HCT116 (cell line): ENCODE measurements around the gene LYSET.

Experiments used
- POLR2A ChIP-seq: IDR thresholded peaks from 2 replicates; pipeline ENCODE4 v1.7.0; 2011; ENCODE audit warnings: borderline replicate concordance; ENCODE audit not compliant: insufficient read depth, insufficient read length; ENCODE audit errors: extremely low read depth
- POLR2AphosphoS5 ChIP-seq: IDR thresholded peaks from 2 replicates; pipeline ENCODE4 v1.6.1; 2011; ENCODE audit warnings: mild to moderate bottlenecking, low read depth, low read length, moderate library complexity
- RAD21 ChIP-seq: IDR thresholded peaks from 2 replicates; pipeline ENCODE4 v1.6.1; 2012; ENCODE audit warnings: low read depth, mild to moderate bottlenecking
- TF ChIP-seq, protein P1 (sequence below), 3 experiments: fragments of 200-600 bp in 1 of 3; sonication (generic) in 1 of 3; IDR thresholded peaks in 2 of 3; conservative IDR thresholded peaks in 1 of 3; 2 replicates each; pipeline ENCODE4 v1.5.1; 2012 to 2017; ENCODE audit warnings: low read depth in 2 of 3, low read length in 2 of 3, antibody characterized with exemption in 1 of 3, borderline replicate concordance in 1 of 3, control low read depth in 1 of 3, mild to moderate bottlenecking in 1 of 3, mixed read lengths in 1 of 3, mixed run types in 1 of 3, moderate library complexity in 1 of 3; ENCODE audit not compliant: insufficient read depth in 1 of 3

DNA sequence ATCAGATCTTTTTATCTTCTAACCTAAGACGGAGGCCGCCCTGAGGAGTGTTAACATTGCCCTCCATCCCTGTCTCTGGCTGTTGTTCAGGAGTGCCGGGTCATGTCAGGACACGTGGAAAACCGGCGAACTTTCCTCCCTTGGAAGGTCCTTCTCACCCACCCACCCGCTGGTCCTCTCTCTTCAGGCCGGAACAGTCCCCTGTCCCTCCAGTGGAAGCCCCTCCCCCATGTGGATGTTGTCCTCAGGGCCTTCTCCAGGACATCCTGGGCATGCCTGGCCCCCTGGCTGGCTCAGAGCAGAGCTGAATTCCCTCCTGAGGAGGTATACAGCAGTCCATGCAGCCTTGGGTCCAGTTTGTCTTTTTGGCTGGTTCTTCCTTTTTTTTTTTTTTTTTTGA, 49.1 kb upstream of the LYSET start:
- TF ChIP-seq, protein P1, sequence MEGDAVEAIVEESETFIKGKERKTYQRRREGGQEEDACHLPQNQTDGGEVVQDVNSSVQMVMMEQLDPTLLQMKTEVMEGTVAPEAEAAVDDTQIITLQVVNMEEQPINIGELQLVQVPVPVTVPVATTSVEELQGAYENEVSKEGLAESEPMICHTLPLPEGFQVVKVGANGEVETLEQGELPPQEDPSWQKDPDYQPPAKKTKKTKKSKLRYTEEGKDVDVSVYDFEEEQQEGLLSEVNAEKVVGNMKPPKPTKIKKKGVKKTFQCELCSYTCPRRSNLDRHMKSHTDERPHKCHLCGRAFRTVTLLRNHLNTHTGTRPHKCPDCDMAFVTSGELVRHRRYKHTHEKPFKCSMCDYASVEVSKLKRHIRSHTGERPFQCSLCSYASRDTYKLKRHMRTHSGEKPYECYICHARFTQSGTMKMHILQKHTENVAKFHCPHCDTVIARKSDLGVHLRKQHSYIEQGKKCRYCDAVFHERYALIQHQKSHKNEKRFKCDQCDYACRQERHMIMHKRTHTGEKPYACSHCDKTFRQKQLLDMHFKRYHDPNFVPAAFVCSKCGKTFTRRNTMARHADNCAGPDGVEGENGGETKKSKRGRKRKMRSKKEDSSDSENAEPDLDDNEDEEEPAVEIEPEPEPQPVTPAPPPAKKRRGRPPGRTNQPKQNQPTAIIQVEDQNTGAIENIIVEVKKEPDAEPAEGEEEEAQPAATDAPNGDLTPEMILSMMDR (IDR thresholded peaks at IDR 0.05 in 2 of 3, conservative IDR thresholded peaks at IDR 0.05 in 1 of 3; ENCODE audit: borderline replicate concordance in 1 of 3, insufficient read depth in 1 of 3, low read depth in 2 of 3, low read length in 2 of 3): no peak
- no peak for TF ChIP-seq POLR2A
- no peak for TF ChIP-seq POLR2AphosphoS5
- TF ChIP-seq RAD21: no peak
